GM18867 (cell line): ENCODE results near the gene PAM16.

Source experiments
- ATAC-seq: cut with Tn5 transposase; IDR thresholded peaks from one replicate; pipeline ENCODE4 v1.9.1; 2021; ENCODE audit warnings: mild to moderate bottlenecking, moderate library complexity; ENCODE audit not compliant: unreplicated experiment

PAM16 gene

DNA sequence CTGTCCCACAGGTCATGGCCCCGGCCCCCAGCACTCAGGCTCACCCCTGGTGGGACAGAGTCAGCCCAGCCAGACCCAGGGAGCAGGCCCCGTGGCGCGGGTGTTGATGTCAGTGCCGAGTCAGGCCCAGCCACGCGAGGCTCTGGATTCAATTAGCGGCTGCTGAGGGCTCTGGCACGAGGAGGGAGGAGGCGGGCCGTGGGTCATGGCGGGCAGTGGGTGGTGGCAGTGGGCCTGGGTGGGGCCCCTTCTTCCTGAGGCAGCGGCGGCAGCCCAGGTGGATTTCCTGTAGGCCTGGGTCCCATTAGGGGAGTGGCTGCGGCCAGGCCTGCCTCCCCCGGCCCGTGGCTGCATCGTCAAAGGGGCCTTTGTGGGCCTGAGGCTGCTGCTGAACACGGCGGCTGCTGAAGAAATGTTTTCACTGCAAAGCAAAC is 33.4 kb upstream of the PAM16 start:
- ATAC-seq, result no peak

DNA sequence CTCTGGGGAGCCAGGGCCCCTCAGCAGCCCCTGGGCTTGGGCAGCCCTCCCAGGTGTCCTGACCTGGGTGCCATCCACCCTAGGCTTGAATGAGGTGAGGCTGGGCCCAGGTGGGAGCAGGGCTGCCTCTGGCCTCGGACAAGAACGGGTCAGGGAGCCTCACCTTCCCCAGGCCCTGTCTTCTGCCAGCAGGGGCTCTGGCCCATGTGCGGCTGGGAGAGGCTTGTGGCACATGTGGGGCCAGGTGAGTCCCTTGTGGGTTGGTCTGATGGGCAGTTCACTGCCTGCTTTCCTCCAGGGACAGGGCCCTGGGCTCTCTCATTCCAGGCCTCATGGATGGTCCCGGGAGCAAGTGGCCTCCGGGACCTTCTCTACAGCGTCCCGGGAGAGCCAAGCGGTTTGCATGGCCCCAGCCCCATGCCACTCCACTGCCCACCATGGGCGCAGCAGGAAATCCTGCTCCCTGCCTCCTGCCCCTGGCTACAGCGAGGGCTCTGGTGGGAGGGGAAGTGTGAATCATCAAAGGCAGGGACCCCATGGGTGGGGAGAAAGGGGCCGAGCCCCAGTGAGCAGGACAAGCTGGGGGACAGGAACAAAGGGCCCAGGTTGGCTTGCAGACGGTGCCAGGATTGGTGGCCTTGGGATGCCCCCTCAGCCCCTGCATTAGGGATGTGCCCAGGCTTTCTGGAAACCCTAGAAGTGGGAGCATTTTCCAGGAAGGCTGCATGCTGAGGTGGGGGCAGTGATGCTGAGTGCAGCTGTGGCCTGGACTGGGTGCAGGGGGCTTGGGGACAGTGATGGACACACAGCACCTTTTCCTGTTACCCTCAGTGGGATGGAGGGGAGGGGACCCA is 32.7 kb upstream of the PAM16 start:
- ATAC-seq, result no peak

DNA sequence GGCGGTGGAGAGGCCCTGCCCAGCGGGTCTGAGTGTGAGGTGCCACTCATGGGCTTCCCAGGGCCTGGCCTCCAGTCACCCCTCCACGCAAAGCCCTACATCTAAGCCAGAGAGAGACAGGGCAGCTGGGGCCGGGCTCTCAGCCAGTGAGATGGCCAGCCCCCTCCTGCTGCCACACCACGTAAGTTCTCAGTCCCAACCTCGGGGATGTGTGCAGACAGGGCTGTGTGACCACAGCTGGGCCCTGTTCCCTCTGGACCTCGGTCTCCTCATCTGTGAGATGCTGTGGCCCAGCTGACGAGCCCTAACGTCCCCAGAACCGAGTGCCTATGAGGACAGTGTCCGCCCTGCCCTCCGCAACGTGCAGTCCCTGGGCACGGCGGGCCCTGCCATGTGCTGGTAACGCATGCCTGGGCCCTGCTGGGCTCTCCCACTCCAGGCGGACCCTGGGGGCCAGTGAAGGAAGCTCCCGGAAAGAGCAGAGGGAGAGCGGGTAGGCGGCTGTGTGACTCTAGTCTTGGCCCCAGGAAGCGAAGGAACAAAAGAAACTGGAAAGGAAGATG is 31.8 kb upstream of the PAM16 start:
- no peak for ATAC-seq

- ATAC-seq, result no peak
Observed at GRCh38 chr16:4381935-4382794, 31.0 kb upstream of the PAM16 start.

GRCh38 chr16:4381072-4381934 is 30.2 kb upstream of the PAM16 start:
- ATAC-seq, result no peak

DNA sequence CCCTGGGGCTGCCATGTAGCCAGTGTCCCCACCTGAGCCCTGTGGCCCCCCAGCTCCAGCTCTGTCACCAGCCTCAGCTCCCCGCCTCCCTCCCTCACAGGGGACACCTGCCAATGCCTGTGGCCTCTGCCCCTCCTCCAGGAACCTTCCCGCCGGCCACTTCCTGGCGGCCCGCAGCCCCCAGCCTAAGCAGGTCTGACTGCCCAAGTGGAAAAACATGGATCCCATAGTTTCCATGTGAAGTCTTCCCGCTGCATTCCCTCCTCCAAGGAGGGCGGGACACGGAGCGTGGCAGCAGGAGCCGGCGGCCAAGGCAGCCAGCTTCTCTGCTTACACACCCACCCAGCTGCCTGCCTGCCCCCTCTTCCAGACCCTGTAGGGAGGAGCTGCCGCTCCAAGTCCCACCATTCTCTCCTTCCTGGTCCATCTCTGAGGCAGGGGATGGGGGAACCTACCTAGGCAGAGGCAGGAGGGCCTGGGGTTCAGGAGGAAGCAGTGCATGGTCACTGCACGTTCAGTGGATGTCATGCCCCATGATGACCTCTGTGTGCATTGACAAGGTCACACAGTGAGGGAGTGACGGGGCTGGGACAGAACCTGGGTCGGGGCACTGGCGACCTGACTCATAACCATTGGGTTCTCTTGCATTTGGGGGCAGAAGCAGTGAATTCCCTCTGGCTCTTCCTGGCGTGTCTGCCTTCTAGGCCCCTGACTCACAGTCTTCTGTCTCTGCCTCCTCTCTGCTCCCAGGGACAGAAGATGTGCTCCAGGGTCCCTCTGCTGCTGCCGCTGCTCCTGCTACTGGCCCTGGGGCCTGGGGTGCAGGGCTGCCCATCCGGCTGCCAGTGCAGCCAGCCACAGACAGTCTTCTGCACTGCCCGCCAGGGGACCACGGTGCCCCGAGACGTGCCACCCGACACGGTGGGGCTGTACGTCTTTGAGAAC is 29.3 kb upstream of the PAM16 start:
- no peak for ATAC-seq

DNA sequence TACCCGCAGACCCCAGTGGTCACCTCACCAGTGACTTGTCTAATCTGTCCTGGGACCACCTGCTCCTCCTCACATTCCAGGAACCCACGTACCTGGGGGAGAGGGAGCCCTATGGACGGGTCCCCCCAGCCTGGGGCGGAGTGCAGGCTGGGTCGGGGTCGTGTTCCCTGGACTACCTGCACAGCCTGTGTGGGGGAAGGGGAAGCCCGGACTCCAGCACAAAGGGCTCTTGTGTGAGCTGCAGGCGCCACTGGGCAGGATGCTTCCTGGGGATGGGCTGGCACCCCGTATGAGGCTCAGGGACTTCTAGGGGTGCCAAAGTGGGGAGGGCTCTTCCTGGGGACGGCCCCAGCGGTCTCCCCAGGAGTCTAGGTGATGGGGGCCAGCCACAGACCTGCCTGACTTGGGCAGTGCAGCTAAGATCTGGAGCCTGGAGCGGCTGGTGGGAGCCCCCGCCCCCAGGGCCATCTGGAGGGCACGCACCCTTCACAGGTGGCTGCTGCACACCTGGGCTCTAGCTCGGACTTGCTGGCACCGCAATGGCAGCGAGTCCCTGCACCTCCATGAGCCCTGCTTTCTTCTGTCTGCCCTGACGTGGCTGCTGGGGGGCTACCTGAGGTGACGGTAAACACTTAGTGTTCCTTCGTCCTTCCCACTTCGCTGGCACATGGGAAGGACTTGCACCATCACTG is 28.0 kb upstream of the PAM16 start:
- no peak for ATAC-seq

GRCh38 chr16:4378161-4378666 is 27.1 kb upstream of the PAM16 start:
- ATAC-seq, result no peak

GRCh38 chr16:4377573-4378154 is 26.5 kb upstream of the PAM16 start:
- no peak for ATAC-seq

DNA sequence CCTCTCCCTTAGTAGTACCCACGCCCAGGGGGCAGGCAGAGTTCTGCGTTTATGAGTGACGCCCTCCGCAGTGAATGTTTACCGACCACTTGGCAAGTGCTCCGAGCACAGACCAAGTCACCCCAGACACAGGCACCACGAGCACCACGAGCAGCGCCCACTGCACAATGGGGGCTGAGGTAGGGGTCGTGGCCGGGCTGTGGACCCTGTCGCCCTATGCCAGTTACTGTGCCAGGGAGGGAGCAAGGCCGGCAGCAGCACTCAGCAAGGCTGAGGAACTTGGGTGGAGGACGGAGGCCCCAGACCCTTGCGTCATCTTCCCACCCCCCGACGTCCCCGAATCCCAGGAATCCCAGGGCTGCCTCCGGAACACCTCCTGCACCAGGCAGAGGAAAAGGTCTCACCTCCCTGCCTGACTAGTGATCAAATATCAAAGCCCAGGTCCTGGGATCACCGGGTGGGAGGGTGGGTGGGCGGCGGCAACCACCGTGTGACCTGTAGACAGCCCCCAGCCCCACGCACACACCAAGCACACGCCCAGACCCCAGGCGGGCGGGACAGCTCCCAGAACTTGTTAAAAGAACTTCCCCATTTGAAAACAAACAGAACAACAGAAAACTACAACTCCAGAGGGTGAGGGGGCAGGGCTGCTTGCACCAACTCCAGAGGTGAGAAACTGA is 25.9 kb upstream of the PAM16 start:
- no peak for ATAC-seq

- no peak for ATAC-seq
Observed at GRCh38 chr16:4376126-4376892, 25.2 kb upstream of the PAM16 start.

- no peak for ATAC-seq
Observed at GRCh38 chr16:4375717-4376116, 24.6 kb upstream of the PAM16 start.

- ATAC-seq, result no peak
Observed at GRCh38 chr16:4373909-4374742, 23.0 kb upstream of the PAM16 start.

GRCh38 chr16:4373356-4373908 is 22.3 kb upstream of the PAM16 start:
- no peak for ATAC-seq

DNA sequence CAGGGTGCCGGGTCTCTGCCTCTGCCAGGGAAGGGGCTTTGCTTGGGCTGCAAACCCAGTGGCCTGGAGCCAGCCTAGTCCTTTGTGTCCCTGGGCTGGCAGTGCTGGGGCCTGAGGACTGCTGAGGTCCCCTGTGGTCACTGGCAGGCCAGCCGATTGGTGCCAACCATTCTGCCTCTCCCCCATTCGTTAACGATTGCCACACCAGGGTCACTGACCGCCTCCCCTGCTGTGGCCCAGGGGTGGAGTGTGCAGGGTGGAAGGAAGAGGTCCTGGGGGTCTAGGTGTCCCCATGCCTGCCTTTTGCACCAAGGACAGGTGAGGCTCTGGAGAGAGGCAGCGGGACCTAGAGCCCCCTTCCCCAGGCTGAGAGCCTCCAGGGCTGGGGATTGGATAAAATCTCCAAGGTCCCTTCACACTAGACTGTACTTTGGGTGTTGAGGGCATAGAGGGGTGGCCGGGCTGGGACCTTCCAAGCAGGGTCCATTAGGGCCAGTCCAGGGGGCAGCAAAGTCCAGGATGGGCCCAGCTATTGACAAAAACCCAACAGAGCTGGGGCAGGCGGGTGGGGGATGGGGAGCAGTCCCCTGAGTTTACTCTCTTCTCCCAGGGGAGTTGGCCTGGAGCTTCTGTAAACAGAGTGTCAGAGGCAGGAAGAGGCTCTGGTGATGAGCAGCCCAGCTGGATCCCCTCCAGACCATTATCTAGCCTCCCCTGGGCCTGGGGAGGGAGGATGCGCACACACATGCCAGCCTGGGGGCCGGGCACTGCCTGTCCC is 21.6 kb upstream of the PAM16 start:
- ATAC-seq, result no peak
